Suprapubic skin (tissue), 4 donors: ENCODE data around the gene NEK4. TPM values are rescaled to one million over a fixed set of nuclear protein-coding genes. Genes with fewer than 3 reads are reported as not detected.

Source experiments
- DNase-seq, 2 donors: peaks; one replicate each; pipeline ENCODE4 v3.0.0-alpha.2; 2019; ENCODE audit warnings: low spot score in 2 of 2
- H3K27ac ChIP-seq: fragments of 200-600 bp; sonication (generic); one replicate; pipeline ENCODE4 v1.5.1; 2019
- H3K27me3 ChIP-seq: fragments of 200-600 bp; sonication (generic); one replicate; pipeline ENCODE4 v1.5.1; 2019
- H3K36me3 ChIP-seq: fragments of 200-600 bp; sonication (generic); one replicate; pipeline ENCODE4 v1.5.1; 2019
- H3K4me1 ChIP-seq: fragments of 200-600 bp; sonication (generic); one replicate; pipeline ENCODE4 v1.5.1; 2019
- H3K4me3 ChIP-seq: fragments of 200-600 bp; sonication (generic); one replicate; pipeline ENCODE4 v1.5.1; 2019; ENCODE audit warnings: mild to moderate bottlenecking
- H3K9me3 ChIP-seq: fragments of 200-600 bp; sonication (generic); one replicate; pipeline ENCODE4 v1.5.1; 2019
- CTCF ChIP-seq, 2 donors: fragments of 200-600 bp in 1 of 2; fragments of 450-650 bp in 1 of 2; sonication (generic) in 1 of 2; IDR thresholded peaks; one replicate each; pipeline ENCODE4 v1.5.1; 2016 to 2019; ENCODE audit warnings: antibody characterized with exemption in 2 of 2, mild to moderate bottlenecking in 1 of 2, moderate library complexity in 1 of 2
- EP300 ChIP-seq: sonication (generic); formaldehyde crosslinking; IDR thresholded peaks from one replicate; pipeline ENCODE4 v1.6.1; 2017; ENCODE audit warnings: antibody characterized with exemption
- POLR2A ChIP-seq, 2 donors: fragments of 450-650 bp; IDR thresholded peaks; one replicate each; pipeline ENCODE4 v1.6.1; 2017; ENCODE audit warnings: antibody characterized with exemption in 2 of 2, mild to moderate bottlenecking in 2 of 2, moderate library complexity in 2 of 2
- POLR2AphosphoS5 ChIP-seq, 3 donors: sonication (generic); formaldehyde crosslinking; IDR thresholded peaks; one replicate each; pipeline ENCODE4 v1.6.1; 2017; ENCODE audit warnings: antibody characterized with exemption in 3 of 3
- WGBS: methylation state at CpG from one replicate; pipeline ENCODE4 v1.1.5; 2018; 5-methylcytosine and 5-hydroxymethylcytosine counted together
- total RNA-seq, 4 donors: library from RNA; depleted of rRNA; stranded (reverse); fragments of >200 nt; gene quantifications; one replicate each; pipeline ENCODE4 v1.1.0, GENCODE V29; 2016

The NEK4 gene
- total RNA-seq, 4 donors from 2014 or later, result 12.3 to 20.6 (median 15.5) TPM

- Histone ChIP-seq H3K9me3 (no peaks in the 10 kb centered on the region), H3K36me3 (no peaks in the 10 kb centered on the region), H3K27me3 (no peaks in the 10 kb centered on the region), H3K27ac (no peak overlapping the region), H3K4me1 (no peaks in the 10 kb centered on the region), H3K4me3 (no peak overlapping the region)
- DNase-seq, result no peak
- TF ChIP-seq EP300 (no peak), POLR2A (IDR thresholded peaks at IDR 0.05) (no peak), CTCF (IDR thresholded peaks at IDR 0.05) (no peak), POLR2AphosphoS5 (IDR thresholded peaks at IDR 0.05) (no peak)
- WGBS, result 84% methylated on average over 2 of the region's 2 CpGs
Measured at GRCh38 chr3:52809149-52809548, 38.4 kb upstream of the NEK4 start.

GRCh38 chr3:52805270-52806039 lies 34.7 kb upstream of the NEK4 start:
- no peak overlapping the region for H3K4me3 ChIP-seq
- TF ChIP-seq POLR2AphosphoS5 (IDR thresholded peaks at IDR 0.05), result no peak
- TF ChIP-seq EP300, result no peak
- no peak for TF ChIP-seq CTCF (IDR thresholded peaks at IDR 0.05)
- no peak for TF ChIP-seq POLR2A (IDR thresholded peaks at IDR 0.05)
- no peaks in the 10 kb centered on the region for H3K27me3 ChIP-seq
- H3K9me3 ChIP-seq, result no peaks in the 10 kb centered on the region
- DNase-seq, result no peak
- no peak overlapping the region for H3K27ac ChIP-seq
- H3K36me3 ChIP-seq, result no peaks in the 10 kb centered on the region
- 75% methylated on average over 18 of the region's 19 CpGs for WGBS
- H3K4me1 ChIP-seq, result no peaks in the 10 kb centered on the region

- H3K27me3 ChIP-seq, result no peaks in the 10 kb centered on the region
- DNase-seq, result no peak
- H3K4me3 ChIP-seq, result no peak overlapping the region
- no peak overlapping the region for H3K27ac ChIP-seq
- WGBS, result 50% methylated on average over 5 of the region's 5 CpGs
- H3K9me3 ChIP-seq, result no peaks in the 10 kb centered on the region
- TF ChIP-seq POLR2A (IDR thresholded peaks at IDR 0.05) (no peak), CTCF (IDR thresholded peaks at IDR 0.05) (no peak), POLR2AphosphoS5 (IDR thresholded peaks at IDR 0.05) (no peak), EP300 (no peak)
- no peaks in the 10 kb centered on the region for H3K4me1 ChIP-seq
- H3K36me3 ChIP-seq, result no peaks in the 10 kb centered on the region
Measured at GRCh38 chr3:52801839-52802238, 31.1 kb upstream of the NEK4 start.

GRCh38 chr3:52800079-52800478 lies 29.3 kb upstream of the NEK4 start:
- Histone ChIP-seq H3K4me3 (no peak overlapping the region), H3K4me1 (no peaks in the 10 kb centered on the region), H3K27me3 (no peaks in the 10 kb centered on the region), H3K27ac (no peak overlapping the region), H3K36me3 (no peaks in the 10 kb centered on the region), H3K9me3 (no peaks in the 10 kb centered on the region)
- 67% methylated on average over 7 of the region's 7 CpGs for WGBS
- TF ChIP-seq EP300 (no peak), CTCF (IDR thresholded peaks at IDR 0.05) (no peak), POLR2AphosphoS5 (IDR thresholded peaks at IDR 0.05) (no peak), POLR2A (IDR thresholded peaks at IDR 0.05) (no peak)
- DNase-seq, result no peak

- Histone ChIP-seq H3K27ac (no peak overlapping the region), H3K36me3 (no peaks in the 10 kb centered on the region), H3K9me3 (no peaks in the 10 kb centered on the region), H3K27me3 (no peaks in the 10 kb centered on the region), H3K4me3 (no peak overlapping the region), H3K4me1 (no peaks in the 10 kb centered on the region)
- no peak for DNase-seq
- 53% methylated on average over 7 of the region's 14 CpGs for WGBS
- peak in 1 of 2 donors; percentile 33 for TF ChIP-seq CTCF (IDR thresholded peaks at IDR 0.05)
- no peak for TF ChIP-seq POLR2A (IDR thresholded peaks at IDR 0.05)
Measured at GRCh38 chr3:52798978-52799476, 28.3 kb upstream of the NEK4 start.
